Neural crest cell (in vitro differentiated cells): Measurements from ENCODE around the gene JDP2. TPM values are rescaled to one million over a fixed set of nuclear protein-coding genes. Genes with fewer than 3 reads are reported as not detected.

Source experiments
- DNase-seq: peaks from one replicate; pipeline ENCODE4 v3.0.0; 2021; ENCODE audit warnings: low read depth, mixed read lengths, low spot score
- H3K27ac Mint-ChIP-seq: one replicate; pipeline ENCODE4 v1.8.0; 2021; ENCODE audit warnings: mild to moderate bottlenecking, mixed read lengths; ENCODE audit not compliant: unreplicated experiment
- H3K27me3 Mint-ChIP-seq: 2 replicates; pipeline ENCODE4 v1.8.0; 2021; ENCODE audit warnings: low read depth, mild to moderate bottlenecking, mixed read lengths
- H3K36me3 Mint-ChIP-seq: 2 replicates; pipeline ENCODE4 v1.8.0; 2021; ENCODE audit warnings: low read depth, mild to moderate bottlenecking, mixed read lengths
- H3K4me1 Mint-ChIP-seq: 2 replicates; pipeline ENCODE4 v1.8.0; 2021; ENCODE audit warnings: mixed read lengths
- H3K4me3 Mint-ChIP-seq: one replicate; pipeline ENCODE4 v1.8.0; 2021; ENCODE audit warnings: mild to moderate bottlenecking, mixed read lengths
- H3K9me3 Mint-ChIP-seq: 2 replicates; pipeline ENCODE4 v1.8.0; 2021; ENCODE audit warnings: mixed read lengths
- CTCF ChIP-seq: fragments of 200-600 bp; sonication (generic); conservative IDR thresholded peaks from 2 replicates; pipeline ENCODE4 v1.5.0; 2021; ENCODE audit warnings: antibody characterized with exemption, mild to moderate bottlenecking
- total RNA-seq: library from RNA; stranded (reverse); gene quantifications from 2 replicates; pipeline ENCODE4 v1.2.1, GENCODE V29; 2021

The JDP2 gene
- total RNA-seq, 1 donor from 2014 or later, result 2.6 TPM

- no peak for DNase-seq
- H3K36me3 Mint-ChIP-seq, result no peaks in the 10 kb centered on the region
- H3K9me3 Mint-ChIP-seq, result no peaks in the 10 kb centered on the region
- peaks cover 4% of the 10 kb centered on the region for H3K27me3 Mint-ChIP-seq
- H3K27ac Mint-ChIP-seq, result no peak within 1 kb of the TSS
- no peaks in the 10 kb centered on the region for H3K4me1 Mint-ChIP-seq
- H3K4me3 Mint-ChIP-seq, result no peak within 1 kb of the TSS
- no peak for TF ChIP-seq CTCF
Observed at GRCh38 chr14:75522224-75522982, 94.6 kb downstream of the JDP2 start, which contains the start of gene BATF. BATF (plus strand) TSS chr14:75522469; CDS start chr14:75522683, 214 bp downstream.

- Mint-ChIP-seq H3K27ac (no peak overlapping the region), H3K9me3 (no peaks in the 10 kb centered on the region), H3K4me3 (no peak overlapping the region), H3K36me3 (no peaks in the 10 kb centered on the region), H3K27me3 (peaks cover 3% of the 10 kb centered on the region), H3K4me1 (no peaks in the 10 kb centered on the region)
- no peak for DNase-seq
- no peak for TF ChIP-seq CTCF
Observed at GRCh38 chr14:75522983-75523318, 95.1 kb downstream of the JDP2 start.

Other genes starting within 250 kb of the JDP2 start
- 3.8 and 5.8 TPM in 2 replicates for gene FOS, start 149.2 kb upstream of the JDP2 start, total RNA-seq
- not detected in 2 replicates for gene BATF, start 94.4 kb downstream of the JDP2 start, total RNA-seq
- 3.0 and 8.7 TPM in 2 replicates for gene FLVCR2, start 150.6 kb downstream of the JDP2 start, total RNA-seq
- gene ERG28, start 232.9 kb downstream of the JDP2 start, total RNA-seq, result 38.8 and 38.9 TPM in 2 replicates
- 55.7 and 61.7 TPM in 2 replicates for gene TTLL5, start 233.2 kb downstream of the JDP2 start, total RNA-seq